Activated CD8-positive, alpha-beta memory T cell treated with anti-CD3 and anti-CD28 coated beads for 1 hour (primary cell): ENCODE data around the gene LRIT1.
A peak's percentile ranks its signal among the peaks of the same experiment; 100 is the strongest.

Experiments
- DNase-seq, 2 donors: peaks; one replicate each; pipeline ENCODE4 v3.0.0-alpha.2; 2020; ENCODE audit warnings: low read depth in 1 of 2; ENCODE audit errors: extremely low read depth in 1 of 2

Gene LRIT1

GRCh38 chr10:84195044-84195830 lies 46.1 kb downstream of the LRIT1 start:
- DNase-seq: no peak

GRCh38 chr10:84194424-84195043 lies 46.8 kb downstream of the LRIT1 start, which contains the start of gene CDHR1:
TSS of gene CDHR1 (plus strand) at chr10:84194537. CDS start at chr10:84194761, 224 bp downstream.
- DNase-seq: peak; percentile 14 to 32

- no peak for DNase-seq
Observed at GRCh38 chr10:84193846-84194423, 47.4 kb downstream of the LRIT1 start.

- DNase-seq: no peak
Observed at GRCh38 chr10:84193327-84193726, 48.0 kb downstream of the LRIT1 start.

GRCh38 chr10:84191106-84191505 lies 50.2 kb downstream of the LRIT1 start:
- no peak for DNase-seq

GRCh38 chr10:84190621-84191020 lies 50.7 kb downstream of the LRIT1 start:
- no peak for DNase-seq

GRCh38 chr10:84188815-84189214 lies 52.5 kb downstream of the LRIT1 start:
- DNase-seq: no peak

- no peak for DNase-seq
Observed at GRCh38 chr10:84185526-84186175, 55.7 kb downstream of the LRIT1 start.

- DNase-seq: no peak
Observed at GRCh38 chr10:84184517-84184916, 56.8 kb downstream of the LRIT1 start.

- no peak for DNase-seq
Observed at GRCh38 chr10:84181631-84182030, 59.7 kb downstream of the LRIT1 start.
